Tibial nerve (tissue), 3 donors: ENCODE results near the gene BLID.

Experiments used
- POLR2A ChIP-seq, 2 donors: fragments of 450-650 bp; IDR thresholded peaks; one replicate each; pipeline ENCODE4 v1.6.1; 2017; ENCODE audit warnings: antibody characterized with exemption in 2 of 2, mild to moderate bottlenecking in 2 of 2, moderate library complexity in 2 of 2
- TF ChIP-seq, protein P1 (sequence below), 5 experiments: fragments of 200-600 bp in 3 of 5; fragments of 450-650 bp in 2 of 5; sonication (generic) in 3 of 5; IDR thresholded peaks; one replicate each; pipeline ENCODE4 v1.5.1; 2016 to 2019; ENCODE audit warnings: antibody characterized with exemption in 5 of 5, mild to moderate bottlenecking in 3 of 5, moderate library complexity in 2 of 5

DNA sequence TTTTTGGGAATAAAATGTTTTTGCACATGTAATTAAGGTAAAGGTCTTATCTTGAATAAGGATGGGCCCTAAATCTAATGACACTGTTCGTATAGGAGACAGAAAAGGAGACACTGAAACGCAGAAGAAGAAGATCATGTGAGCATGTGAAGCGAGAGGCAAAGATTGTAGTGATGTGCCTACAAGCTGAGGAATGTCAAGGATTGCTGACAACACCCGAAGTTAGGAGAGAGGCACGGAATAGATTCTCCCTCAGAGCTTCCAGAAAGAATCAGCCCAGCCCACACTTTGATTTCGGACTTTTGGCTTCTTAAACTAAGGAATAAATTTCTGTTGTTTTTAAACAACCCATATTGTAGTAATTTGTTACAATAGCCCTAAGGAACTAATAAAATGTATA lies 4.1 kb upstream of the BLID start:
- TF ChIP-seq, protein P1, sequence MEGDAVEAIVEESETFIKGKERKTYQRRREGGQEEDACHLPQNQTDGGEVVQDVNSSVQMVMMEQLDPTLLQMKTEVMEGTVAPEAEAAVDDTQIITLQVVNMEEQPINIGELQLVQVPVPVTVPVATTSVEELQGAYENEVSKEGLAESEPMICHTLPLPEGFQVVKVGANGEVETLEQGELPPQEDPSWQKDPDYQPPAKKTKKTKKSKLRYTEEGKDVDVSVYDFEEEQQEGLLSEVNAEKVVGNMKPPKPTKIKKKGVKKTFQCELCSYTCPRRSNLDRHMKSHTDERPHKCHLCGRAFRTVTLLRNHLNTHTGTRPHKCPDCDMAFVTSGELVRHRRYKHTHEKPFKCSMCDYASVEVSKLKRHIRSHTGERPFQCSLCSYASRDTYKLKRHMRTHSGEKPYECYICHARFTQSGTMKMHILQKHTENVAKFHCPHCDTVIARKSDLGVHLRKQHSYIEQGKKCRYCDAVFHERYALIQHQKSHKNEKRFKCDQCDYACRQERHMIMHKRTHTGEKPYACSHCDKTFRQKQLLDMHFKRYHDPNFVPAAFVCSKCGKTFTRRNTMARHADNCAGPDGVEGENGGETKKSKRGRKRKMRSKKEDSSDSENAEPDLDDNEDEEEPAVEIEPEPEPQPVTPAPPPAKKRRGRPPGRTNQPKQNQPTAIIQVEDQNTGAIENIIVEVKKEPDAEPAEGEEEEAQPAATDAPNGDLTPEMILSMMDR (IDR thresholded peaks at IDR 0.05), result no peak
- TF ChIP-seq POLR2A (IDR thresholded peaks at IDR 0.05), result no peak
